HG03565 (cell line): ENCODE results near the gene MZT2B.
"Not testable (repeated sequence)": the region's sequence is repeated elsewhere in the genome, so short reads cannot be mapped to it uniquely, and the experiment has no call there.

ENCODE experiments used
- ATAC-seq: cut with Tn5 transposase; IDR thresholded peaks from one replicate; pipeline ENCODE4 v1.9.1; 2021; ENCODE audit warnings: mild to moderate bottlenecking, moderate library complexity; ENCODE audit not compliant: unreplicated experiment

The MZT2B gene

GRCh38 chr2:130169896-130170295 is 12.2 kb upstream of the MZT2B start:
- no peak for ATAC-seq

DNA sequence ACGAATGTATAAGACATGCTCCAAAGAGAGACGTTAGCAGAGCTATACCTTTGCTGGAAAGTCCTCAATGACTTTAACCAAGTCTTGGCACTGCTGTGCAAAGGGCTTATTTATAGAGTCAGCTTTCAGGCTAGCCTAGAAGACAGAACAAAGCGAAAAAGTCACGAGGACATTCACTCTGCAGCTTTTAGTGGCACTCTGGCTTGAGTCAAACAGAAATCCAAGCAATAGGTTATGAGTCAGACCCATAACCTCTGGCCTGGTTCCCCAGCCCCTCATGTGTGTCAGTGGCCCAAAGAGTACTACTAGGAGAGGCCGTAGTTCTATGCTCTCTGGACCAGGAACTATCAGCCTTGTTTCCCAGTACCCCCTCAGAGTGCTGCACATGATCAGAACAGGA is 7.2 kb upstream of the MZT2B start:
- peak; percentile 87 for ATAC-seq

DNA sequence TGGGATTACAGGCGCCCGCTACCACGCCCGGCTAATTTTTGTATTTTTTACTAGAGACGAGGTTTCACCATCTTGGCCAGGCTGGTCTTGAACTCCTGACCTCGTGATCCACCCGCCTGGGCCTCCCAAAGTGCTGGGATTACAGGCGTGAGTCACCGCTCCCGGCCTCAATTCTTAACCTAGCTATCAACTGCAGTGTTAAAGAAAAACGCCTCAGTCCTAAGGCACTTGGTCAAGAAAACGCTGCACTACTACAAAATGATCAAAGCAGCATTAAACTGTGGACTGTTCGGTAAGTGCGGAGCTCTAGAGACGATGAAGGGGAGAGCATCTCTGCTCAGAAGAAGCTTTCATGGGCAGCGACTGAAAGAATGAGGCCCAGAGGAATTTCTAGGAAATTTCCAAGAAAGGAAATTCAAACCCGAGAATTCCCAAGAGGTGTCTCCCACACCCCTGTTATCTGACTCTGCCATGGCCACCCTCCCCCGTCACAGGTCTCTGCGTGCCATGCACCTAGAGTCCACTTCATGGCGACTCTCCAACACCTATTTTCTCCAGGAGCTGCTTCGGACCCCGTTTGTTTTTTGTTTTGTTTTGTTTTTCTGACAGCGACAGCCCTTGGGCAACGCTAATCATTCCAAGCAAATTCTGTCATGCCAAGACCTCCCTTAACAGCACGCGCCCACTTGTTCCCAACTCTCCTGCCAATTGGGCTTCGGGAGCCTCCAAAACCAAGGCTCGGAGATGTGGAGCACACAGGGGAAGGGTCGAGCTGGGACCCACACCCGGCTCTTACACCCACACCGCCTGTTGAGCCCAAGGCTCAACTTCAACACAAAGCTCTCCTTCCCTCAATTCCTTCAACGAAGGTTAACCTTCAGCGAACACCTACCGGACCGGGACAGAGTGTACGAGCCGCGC is 1.4 kb upstream of the MZT2B start:
- not testable (repeated sequence) for ATAC-seq

DNA sequence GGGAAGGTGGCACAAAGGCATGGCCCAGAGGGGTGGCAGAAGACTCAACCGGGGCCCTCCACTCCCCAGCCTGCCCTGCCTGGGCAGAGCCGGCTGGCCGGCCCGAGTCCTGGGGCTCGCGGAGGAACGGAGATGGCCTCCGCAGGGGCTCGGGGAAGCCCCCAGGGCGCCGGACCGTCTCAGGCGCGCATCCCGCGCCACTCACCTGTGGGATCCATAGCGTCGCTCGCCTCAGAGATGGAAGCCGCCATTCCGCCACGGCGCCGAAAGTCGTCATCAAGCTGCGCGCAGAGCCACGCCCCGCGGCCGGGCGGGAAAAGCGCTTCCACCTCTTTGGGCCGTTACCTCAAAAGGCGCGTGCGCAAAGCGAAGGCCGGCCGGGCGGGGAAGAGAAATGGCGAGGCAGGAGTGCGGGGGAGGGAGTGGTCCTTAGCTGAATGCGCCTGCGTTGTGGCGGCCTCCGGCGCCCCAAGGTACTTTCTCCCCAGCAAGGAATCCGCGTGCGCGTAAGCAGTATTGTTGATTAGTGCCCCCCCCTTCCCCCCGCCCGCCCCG is 660 bp upstream of the MZT2B start, which contains the start of gene SMPD4:
TSS of gene SMPD4 (minus strand) at position 278 of the 555 bp plus-strand sequence. CDS start 5,010 bp downstream, outside the sequence.
- peak; percentile 61 for ATAC-seq

DNA sequence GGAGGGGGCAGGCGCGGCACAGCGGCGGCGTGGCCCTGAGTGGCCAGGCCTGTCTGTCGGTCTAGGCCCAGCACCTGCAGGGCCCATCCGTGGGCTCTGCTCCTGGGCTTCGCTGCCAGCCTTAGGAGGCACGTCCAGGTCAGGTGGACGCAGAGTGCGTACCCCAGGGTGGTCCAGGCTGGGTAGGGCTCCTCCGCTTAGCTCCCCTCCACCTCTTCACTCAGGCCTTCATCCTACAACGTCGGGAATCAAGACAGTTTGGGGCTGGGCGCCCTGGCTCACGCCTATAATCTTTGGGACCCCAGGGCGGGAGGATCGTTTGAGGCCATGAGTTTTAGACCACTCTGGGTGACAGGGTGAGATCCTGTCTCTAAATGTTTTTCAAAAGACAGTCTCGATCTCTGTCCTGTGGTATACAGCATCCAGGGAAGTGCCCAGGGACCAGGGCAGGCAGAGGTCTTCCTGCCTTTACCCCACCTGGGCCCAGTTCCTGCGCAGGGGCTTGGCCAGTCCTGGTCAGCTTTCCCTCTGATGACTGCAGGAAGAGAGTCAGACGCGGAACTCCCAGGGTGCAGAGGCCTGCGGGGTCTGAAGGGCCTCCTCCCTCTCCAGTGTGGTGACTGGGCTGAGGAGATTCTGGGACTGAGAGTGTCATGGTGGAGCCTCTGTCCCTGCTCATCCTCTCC is 907 bp downstream of the MZT2B start:
- not testable (repeated sequence) for ATAC-seq

DNA sequence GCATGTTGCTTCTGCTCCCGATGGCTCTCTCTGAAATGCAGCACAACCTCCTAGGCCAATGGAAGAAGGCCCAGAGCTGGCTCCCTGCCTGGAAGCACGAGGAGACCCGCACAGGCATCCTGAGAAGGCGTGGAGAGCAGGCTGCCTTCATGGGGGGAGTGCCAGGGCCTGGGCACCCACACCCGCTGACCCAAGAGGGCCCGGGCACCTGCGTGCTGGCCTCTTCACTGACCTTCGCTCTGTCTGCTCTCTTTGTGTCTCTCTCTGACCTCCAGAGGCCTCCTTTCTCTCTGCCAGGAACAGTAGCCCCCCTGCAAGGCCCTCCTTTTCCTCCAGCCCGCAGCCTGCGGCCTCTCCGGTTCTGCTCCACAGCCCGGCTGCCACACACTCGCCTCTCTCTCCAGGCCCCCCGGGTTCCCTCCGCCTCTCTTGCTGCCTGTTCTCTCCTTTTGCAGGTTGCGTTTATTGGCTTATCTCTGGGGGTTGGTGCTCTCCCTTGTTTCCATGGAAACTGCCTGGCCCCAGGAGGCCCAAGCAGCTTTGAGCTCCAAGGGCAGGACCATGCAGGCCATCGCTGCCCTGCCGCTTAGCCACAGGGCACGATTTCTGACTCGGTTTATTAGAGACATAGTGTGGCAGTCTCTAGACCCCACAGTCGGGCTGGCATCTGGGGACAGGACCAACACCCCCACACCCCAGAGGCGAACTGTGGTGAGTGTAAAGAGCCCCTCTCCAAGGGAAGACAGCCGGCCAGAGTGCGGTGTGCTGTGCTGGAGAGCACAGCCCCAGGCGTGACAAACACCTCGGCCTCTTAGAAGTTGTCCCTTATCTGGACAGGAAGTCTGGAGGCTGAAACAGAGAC is 1.7 kb downstream of the MZT2B start:
- ATAC-seq: no peak

GRCh38 chr2:130185436-130185835 is 3.4 kb downstream of the MZT2B start:
- ATAC-seq: no peak

- no peak for ATAC-seq
Observed at GRCh38 chr2:130185896-130186295, 3.8 kb downstream of the MZT2B start.

DNA sequence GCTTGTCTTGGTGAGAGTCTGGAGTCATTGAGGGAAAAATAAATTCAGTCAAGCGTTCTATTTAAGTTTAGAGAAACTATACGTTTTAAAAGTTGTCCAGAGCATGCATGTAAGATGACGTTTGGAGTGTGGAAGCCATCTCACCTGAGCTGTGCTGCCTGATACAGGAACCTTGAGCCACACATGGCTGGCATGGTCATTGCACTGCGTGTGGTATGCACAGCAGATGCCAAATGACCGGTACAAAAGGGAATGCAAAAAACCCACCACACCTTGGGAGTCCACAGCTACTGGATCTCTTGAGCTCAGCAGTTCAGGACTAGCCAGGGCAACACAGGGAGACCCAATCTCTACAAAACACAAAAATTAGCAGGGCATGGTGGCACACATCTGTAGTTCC is 4.3 kb downstream of the MZT2B start:
- ATAC-seq: no peak

DNA sequence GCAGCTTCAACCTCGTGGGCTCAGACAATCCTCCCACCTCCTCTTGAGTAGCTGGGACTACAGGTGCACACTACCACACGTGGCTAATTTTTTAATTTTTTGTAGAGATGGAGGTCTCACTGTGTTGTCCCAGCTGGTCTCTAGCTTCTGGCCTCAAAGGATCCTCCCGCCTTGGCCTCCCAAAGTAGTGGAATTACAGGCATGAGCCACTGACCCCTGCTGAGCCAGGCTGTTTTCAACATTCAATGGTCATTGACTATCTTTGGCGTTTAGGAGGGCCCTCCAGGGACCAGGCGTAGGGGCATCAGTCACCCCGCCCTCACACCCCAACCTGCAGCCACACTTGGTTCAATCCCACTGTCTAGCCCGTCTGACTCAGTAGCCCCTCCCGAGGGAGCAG is 5.2 kb downstream of the MZT2B start:
- no peak for ATAC-seq

DNA sequence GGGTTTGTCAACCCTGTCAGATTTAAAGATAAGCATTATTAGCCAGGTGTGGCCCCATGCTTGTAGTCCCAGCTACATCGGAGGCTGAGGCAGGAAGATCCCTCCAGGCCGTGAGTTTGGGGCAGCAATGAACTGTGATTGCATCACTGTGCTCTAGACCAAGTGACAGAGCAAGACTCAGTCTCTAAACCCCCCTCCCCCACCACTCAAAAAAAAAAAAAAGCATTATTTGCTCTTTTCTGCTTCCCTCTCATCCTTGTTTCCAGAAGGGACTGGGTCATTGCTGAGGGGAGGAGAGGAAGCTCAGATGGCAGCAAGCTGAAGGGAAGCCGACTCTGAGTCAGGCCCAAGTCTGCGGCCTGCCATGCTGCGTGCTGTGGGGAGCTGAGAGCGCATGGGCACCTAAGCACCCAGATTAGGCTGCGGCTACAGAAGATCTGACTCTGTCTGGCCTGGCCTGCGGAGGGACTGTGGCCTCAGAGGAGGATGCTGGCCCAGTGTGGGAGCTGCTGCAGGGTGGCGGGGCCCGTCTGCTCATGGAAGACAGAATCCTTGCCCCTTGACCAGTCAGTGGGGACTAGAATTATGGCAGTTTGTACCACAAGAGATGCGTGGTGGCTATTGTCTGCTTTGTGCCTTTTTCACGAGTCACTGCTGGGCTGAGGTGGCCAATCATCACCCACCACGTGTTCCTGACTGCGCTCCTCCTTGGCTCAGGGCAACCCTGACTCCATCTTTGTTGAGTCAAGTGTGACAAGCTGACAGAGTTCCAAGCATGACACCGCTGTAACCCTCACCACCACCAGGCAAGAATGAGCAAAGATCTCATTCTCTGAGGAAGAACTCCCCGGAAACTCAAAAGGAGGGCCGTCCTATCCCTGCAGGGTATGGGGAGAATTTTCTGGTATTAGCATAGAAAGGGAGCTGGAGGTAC is 6.1 kb downstream of the MZT2B start:
- not testable (repeated sequence) for ATAC-seq

- not testable (repeated sequence) for ATAC-seq
Observed at GRCh38 chr2:130188958-130189357, 6.9 kb downstream of the MZT2B start.

GRCh38 chr2:130190237-130190636 is 8.2 kb downstream of the MZT2B start:
- ATAC-seq: no peak

DNA sequence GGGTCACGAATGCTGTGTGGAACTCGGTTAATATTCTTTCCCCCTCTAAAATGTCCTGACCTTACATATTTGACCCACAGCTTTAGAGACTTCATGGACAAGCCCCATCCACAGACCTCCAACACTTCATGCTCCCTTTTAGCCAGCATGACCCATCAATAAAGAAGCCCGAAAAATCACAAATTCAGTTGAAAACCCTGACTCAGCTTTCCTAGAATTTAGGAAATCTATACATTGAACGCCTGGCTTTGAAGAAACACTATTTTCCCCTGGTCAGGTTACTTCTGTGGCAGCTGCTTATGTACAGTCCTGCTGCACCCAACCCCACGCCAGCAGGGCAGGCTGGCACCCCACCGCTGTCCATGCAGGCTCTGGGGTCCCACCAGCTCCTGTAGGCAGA is 9.3 kb downstream of the MZT2B start:
- not testable (repeated sequence) for ATAC-seq

GRCh38 chr2:130192451-130192850 is 10.4 kb downstream of the MZT2B start:
- ATAC-seq: not testable (repeated sequence)

GRCh38 chr2:130193824-130194223 is 11.8 kb downstream of the MZT2B start:
- not testable (repeated sequence) for ATAC-seq

DNA sequence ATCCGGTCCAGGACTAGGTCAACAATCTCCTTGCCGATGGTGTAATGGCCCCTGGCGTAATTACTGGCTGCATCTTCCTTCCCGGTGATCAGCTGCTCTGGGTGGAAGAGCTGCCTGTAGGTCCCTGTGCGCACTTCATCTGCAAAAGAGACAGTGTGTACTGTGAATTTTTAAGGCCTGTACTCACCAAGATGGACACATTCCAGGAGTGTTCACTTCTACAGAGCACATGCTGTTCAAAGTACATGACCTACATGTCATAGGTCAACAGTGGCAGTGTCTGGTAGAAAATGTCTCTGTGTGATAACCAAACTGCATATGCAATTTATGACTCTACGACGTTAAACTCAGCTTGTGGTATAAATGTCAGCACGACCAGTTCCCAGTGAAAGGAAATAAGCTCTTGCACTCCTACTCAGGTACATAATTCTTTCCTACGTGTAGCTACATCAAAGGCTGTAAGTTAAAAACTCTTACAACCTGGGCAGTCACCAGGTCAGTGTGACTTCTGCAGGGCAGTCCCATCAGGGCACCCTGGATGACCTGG is 13.1 kb downstream of the MZT2B start:
- ATAC-seq: not testable (repeated sequence)

DNA sequence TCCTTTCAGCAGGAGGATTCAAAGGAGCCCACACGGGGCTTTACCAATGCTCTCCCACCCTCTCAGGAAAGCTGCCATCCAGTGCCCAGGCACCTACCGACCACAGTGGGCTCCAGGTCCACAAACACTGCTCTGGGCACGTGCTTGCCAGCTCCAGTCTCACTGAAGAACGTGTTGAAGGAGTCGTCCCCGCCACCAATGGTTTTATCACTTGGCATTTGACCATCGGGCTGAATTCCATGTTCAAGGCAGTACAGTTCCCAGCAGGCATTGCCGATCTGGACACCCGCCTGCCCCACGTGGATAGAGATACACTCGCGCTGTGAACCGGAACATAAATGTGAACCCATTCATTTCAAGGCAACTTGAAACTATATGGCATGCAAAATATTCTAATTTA is 14.0 kb downstream of the MZT2B start:
- not testable (repeated sequence) for ATAC-seq

- no peak for ATAC-seq
Observed at GRCh38 chr2:130198343-130198742, 16.3 kb downstream of the MZT2B start, which contains the start of gene TUBA3E. TUBA3E (minus strand) TSS chr2:130198439; CDS start chr2:130198360, 79 bp downstream.
